Breast epithelium (tissue), 4 donors: ENCODE measurements around the gene MAST4. TPM values are rescaled to one million over a fixed set of nuclear protein-coding genes. Genes with fewer than 3 reads are reported as not detected.
"Not testable (repeated sequence)": the region's sequence is repeated elsewhere in the genome, so short reads cannot be mapped to it uniquely, and the experiment has no call there.

Experiments used
- DNase-seq, 2 donors: peaks; one replicate each; pipeline ENCODE4 v3.0.0-alpha.2; 2019; ENCODE audit warnings: low spot score in 2 of 2
- H3K27ac ChIP-seq, 2 donors: fragments of 200-600 bp; sonication (generic) in 1 of 2; one replicate each; pipeline ENCODE4 v1.5.1; 2016 to 2019; ENCODE audit warnings: mild to moderate bottlenecking in 1 of 2
- H3K27me3 ChIP-seq, 2 donors: fragments of 200-600 bp; sonication (generic) in 1 of 2; one replicate each; pipeline versions ENCODE4 v1.5.1 to v1.6.0; 2017 to 2019; ENCODE audit warnings: control low read depth in 1 of 2, mild to moderate bottlenecking in 1 of 2
- H3K36me3 ChIP-seq: fragments of 200-600 bp; one replicate; pipeline ENCODE4 v1.5.1; 2019
- H3K4me1 ChIP-seq, 2 donors: fragments of 200-600 bp; sonication (generic); one replicate each; pipeline ENCODE4 v1.5.1; 2016 to 2019; ENCODE audit warnings: control low read depth in 1 of 2
- H3K4me3 ChIP-seq, 3 donors: fragments of 200-600 bp; sonication (generic); 1 replicate in 2 of 3; 2 replicates in 1 of 3; pipeline ENCODE4 v1.5.1; 2016 to 2019; ENCODE audit warnings: mild to moderate bottlenecking in 3 of 3, moderate library complexity in 2 of 3
- H3K9me3 ChIP-seq, 2 donors: fragments of 200-600 bp; sonication (generic) in 1 of 2; one replicate each; pipeline ENCODE4 v1.5.1; 2016 to 2019; ENCODE audit warnings: control low read depth in 1 of 2
- POLR2A ChIP-seq: fragments of 450-650 bp; IDR thresholded peaks from one replicate; pipeline ENCODE4 v1.6.1; 2016; ENCODE audit warnings: antibody characterized with exemption, mild to moderate bottlenecking, moderate library complexity
- POLR2AphosphoS5 ChIP-seq, 3 donors: sonication (generic); formaldehyde crosslinking; IDR thresholded peaks; one replicate each; pipeline ENCODE4 v1.6.1; 2017; ENCODE audit warnings: antibody characterized with exemption in 3 of 3
- intact Hi-C: fragments of 100-400 bp; cut with DNase I; formaldehyde crosslinking; loops from one replicate; pipeline ENCODE4 v1.15.1; 2023; ENCODE audit warnings: low total_unique reads
- total RNA-seq, 3 donors: library from RNA; depleted of rRNA; stranded (reverse); fragments of >200 nt; gene quantifications; one replicate each; pipeline ENCODE4 v1.1.0, GENCODE V29; 2016
- TF ChIP-seq, protein P1 (sequence below), 3 donors: fragments of 450-650 bp; IDR thresholded peaks; one replicate each; pipeline ENCODE4 v1.5.1; 2016 to 2017; ENCODE audit warnings: antibody characterized with exemption in 3 of 3, mild to moderate bottlenecking in 3 of 3, moderate library complexity in 3 of 3

Gene MAST4
- total RNA-seq, 3 donors from 2014 or later = 28.0 to 61.5 (median 50.1) TPM

DNA sequence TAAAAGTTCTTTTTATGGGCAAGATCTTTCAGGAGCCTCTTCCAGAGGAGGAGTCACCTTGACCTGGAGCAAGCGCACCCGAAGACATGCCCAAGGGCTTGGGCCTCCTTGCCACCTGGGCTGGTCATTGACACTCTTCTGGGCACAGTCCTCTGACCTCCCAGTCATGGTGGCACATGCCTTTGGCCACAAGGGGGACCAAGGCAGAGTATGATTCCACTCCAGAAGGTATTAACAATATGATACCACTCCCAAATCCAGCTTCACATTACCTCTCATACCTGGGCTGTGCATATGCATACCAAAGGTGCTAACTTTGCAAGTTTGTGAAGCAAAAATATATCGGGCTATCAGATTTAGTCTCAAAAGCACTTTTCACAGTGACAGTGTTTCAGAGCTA is 84.6 kb downstream of the MAST4 start:
- no peak overlapping the region for H3K4me3 ChIP-seq
- H3K27me3 ChIP-seq = no peaks in the 10 kb centered on the region
- no peak for DNase-seq
- no peaks in the 10 kb centered on the region for H3K36me3 ChIP-seq
- no peaks in the 10 kb centered on the region for H3K9me3 ChIP-seq
- no peak overlapping the region for H3K27ac ChIP-seq
- intact Hi-C loops = no loop called here
- TF ChIP-seq POLR2A (no peak), POLR2AphosphoS5 (IDR thresholded peaks at IDR 0.05) (no peak)
- TF ChIP-seq, protein P1, sequence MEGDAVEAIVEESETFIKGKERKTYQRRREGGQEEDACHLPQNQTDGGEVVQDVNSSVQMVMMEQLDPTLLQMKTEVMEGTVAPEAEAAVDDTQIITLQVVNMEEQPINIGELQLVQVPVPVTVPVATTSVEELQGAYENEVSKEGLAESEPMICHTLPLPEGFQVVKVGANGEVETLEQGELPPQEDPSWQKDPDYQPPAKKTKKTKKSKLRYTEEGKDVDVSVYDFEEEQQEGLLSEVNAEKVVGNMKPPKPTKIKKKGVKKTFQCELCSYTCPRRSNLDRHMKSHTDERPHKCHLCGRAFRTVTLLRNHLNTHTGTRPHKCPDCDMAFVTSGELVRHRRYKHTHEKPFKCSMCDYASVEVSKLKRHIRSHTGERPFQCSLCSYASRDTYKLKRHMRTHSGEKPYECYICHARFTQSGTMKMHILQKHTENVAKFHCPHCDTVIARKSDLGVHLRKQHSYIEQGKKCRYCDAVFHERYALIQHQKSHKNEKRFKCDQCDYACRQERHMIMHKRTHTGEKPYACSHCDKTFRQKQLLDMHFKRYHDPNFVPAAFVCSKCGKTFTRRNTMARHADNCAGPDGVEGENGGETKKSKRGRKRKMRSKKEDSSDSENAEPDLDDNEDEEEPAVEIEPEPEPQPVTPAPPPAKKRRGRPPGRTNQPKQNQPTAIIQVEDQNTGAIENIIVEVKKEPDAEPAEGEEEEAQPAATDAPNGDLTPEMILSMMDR (IDR thresholded peaks at IDR 0.05) = no peak
- no peaks in the 10 kb centered on the region for H3K4me1 ChIP-seq

DNA sequence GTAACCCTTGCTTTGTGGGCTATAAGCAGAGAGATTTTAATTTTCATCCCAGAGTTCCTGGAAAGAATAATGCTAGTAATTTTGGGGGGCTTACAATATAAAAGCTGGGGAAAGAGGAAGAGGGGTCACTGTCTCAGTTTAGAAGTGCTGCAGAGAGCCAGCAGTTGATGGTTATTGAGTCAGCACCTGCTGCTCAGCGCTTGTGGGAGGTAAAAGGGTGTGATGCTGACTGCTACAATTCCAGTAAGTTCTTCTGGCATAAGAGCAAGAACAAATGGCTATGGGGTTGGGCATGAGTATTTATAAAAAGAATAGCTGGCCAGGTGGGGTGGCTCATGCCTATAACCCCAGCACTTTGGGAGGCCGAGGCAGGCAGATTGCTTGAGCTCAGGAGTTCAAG is 88.5 kb downstream of the MAST4 start:
- DNase-seq = no peak
- Histone ChIP-seq H3K27me3 (no peaks in the 10 kb centered on the region), H3K36me3 (no peaks in the 10 kb centered on the region), H3K4me3 (no peak overlapping the region), H3K27ac (no peak overlapping the region), H3K4me1 (no peaks in the 10 kb centered on the region), H3K9me3 (no peaks in the 10 kb centered on the region)
- TF ChIP-seq, protein P1 (IDR thresholded peaks at IDR 0.05) = no peak
- no peak for TF ChIP-seq POLR2A
- no peak for TF ChIP-seq POLR2AphosphoS5 (IDR thresholded peaks at IDR 0.05)
- intact Hi-C loops = no loop called here

DNA sequence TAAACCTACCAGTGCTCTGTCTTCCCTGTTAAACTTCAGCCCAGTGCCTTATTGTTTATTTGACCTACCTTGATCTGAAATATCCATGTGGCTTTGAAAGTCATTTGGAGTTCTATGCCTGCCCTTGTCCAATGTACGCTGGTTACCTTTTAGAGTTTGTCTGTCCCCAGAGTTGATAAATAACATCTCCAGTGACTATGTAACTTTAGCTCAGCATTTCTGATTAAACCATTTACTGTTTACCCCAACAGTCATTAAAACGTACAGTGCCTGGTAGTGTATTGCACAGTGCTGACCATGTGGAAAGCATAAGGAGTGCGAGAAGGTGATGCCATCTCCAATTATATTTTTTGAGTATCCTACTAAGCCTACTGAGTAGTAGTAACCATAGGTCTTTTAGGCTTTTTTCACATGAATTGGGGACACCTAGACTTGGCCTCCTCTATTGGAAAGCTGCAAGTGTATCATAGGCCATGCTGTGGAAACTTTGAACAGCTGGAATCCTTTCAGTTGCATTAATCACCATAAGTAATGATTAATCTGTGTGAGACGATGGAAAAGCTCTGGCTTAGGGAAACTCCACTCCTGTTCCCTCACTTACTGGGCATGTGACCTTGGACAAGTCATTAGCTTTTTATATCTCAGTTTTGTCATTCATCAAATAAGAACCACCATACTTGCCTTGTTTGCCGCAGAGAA is 93.5 kb downstream of the MAST4 start:
- no peaks in the 10 kb centered on the region for H3K9me3 ChIP-seq
- intact Hi-C loops = no loop called here
- DNase-seq = no peak

DNA sequence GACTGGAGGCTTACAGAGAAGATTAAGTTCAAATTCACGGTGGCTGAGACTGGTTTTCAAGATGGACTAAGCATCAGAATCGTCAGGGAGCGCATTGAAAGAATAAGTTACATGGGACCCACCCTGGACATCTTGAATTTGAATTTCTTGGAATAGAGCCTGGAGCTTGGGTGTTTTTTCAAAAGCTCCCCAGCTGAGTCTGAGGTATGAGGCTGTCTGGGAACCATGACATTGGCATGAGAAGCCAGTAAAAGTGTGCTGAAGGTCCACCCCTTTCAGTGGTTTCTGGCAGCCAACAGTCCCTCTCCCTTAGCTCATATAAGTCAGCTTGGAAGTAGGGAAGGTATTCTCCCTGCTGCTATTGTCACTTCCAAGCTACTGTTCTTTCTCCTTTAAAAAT is 97.8 kb downstream of the MAST4 start:
- Histone ChIP-seq H3K36me3 (no peaks in the 10 kb centered on the region), H3K27ac (no peak overlapping the region), H3K4me3 (no peak overlapping the region), H3K9me3 (no peaks in the 10 kb centered on the region), H3K27me3 (no peaks in the 10 kb centered on the region), H3K4me1 (no peaks in the 10 kb centered on the region)
- DNase-seq = no peak
- intact Hi-C loops = no loop called here
- TF ChIP-seq, protein P1 (IDR thresholded peaks at IDR 0.05) = no peak
- no peak for TF ChIP-seq POLR2AphosphoS5 (IDR thresholded peaks at IDR 0.05)
- TF ChIP-seq POLR2A = no peak

More for the DNA sequence above, 93.5 kb downstream of the MAST4 start:
- TF ChIP-seq, protein P1 (IDR thresholded peaks at IDR 0.05) = no peak
- TF ChIP-seq POLR2A = no peak
- TF ChIP-seq POLR2AphosphoS5 (IDR thresholded peaks at IDR 0.05) = no peak
- no peaks in the 10 kb centered on the region for H3K27me3 ChIP-seq
- no peaks in the 10 kb centered on the region for H3K36me3 ChIP-seq
- H3K27ac ChIP-seq = no peak overlapping the region
- no peak overlapping the region for H3K4me3 ChIP-seq
- no peaks in the 10 kb centered on the region for H3K4me1 ChIP-seq

DNA sequence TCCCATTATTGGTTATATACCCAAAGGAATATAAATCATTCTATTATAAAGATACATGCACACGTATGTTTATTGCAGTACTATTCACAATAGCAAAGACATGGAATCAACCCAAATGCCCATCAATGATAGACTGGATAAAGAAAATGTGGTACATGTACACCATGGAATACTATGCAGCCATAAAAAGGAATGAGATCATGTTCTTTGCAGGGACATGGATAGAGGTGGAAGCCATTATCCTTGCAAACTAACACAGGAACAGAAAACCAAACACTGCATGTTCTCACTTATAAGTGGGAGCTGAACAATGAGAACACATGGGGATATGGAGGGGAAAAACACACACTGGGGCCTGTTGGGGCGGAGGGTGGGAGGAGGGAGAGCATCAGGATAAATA is 99.6 kb downstream of the MAST4 start:
- H3K27me3 ChIP-seq = not testable (repeated sequence)

More for the DNA sequence above, 99.6 kb downstream of the MAST4 start:
- H3K27ac ChIP-seq, intact Hi-C loops, DNase-seq, H3K9me3 ChIP-seq, H3K36me3 ChIP-seq, H3K4me3 ChIP-seq, H3K4me1 ChIP-seq: not testable (repeated sequence)
